Left cardiac atrium (tissue), 4 donors: ENCODE data around the gene RNASEH2C. TPM values are rescaled to one million over a fixed set of nuclear protein-coding genes. Genes with fewer than 3 reads are reported as not detected.
"Not testable (repeated sequence)": the region's sequence is repeated elsewhere in the genome, so short reads cannot be mapped to it uniquely, and the experiment has no call there.

Experiments used
- ATAC-seq, 2 donors: fragments of 200-7000 bp; cut with Tn5 transposase; one replicate each; pipeline ENCODE4 v1.9.1; 2020; ENCODE audit warnings: mild to moderate bottlenecking in 2 of 2, moderate library complexity in 2 of 2
- DNase-seq: peaks from one replicate; pipeline ENCODE4 v3.0.0-alpha.2; 2020
- intact Hi-C, 2 donors: fragments of 100-400 bp; cut with DNase I; formaldehyde crosslinking; loops; one replicate each; pipeline versions ENCODE4 v1.14.1 to v1.15.1; 2022 to 2023
- long read RNA-seq: library from polyadenylated mRNA; unstranded; transcript quantifications from one replicate; pipeline ENCODE4 v2.0.0, GENCODE V29; 2021
- total RNA-seq, 2 donors: library from RNA; stranded (reverse); fragmentation: NEBNext Ultra II Directional; extraction: Animal tissue kit (Norgen Biotek cat#: 25700); gene quantifications; one replicate each; pipeline ENCODE4 v1.2.1, GENCODE V29; 2021
- donor health status: DM: no; HTN: yes; CAD: no.
- donor health status: DM: no; HTN: yes; CAD: no; lungs with severe emphysema.
- donor health status: DM: yes; HTN: yes; CAD: no.
- donor health status: Dilated cardiomyopathy.

RNASEH2C gene
- 10 to 100 TPM; 61.1 to 64.7 TPM for total RNA-seq
- long read RNA-seq, transcript RNASEH2C-201 (4 exons, 2,794 nt), result major isoform, 6 of 11 reads
- long read RNA-seq, partial matches to known transcripts, result 1 of 11 reads
- long read RNA-seq, other reads (novel, unspliced or antisense), result 1 of 11 reads

GRCh38 chr11:65720211-65720934, at the start of gene RNASEH2C:
RNASEH2C (minus strand) TSS chr11:65720798; CDS start chr11:65720758, 40 bp downstream.
- intact Hi-C loops, result no loop called here
- ATAC-seq, result peak; percentile 95 to 97
- peak; percentile 91 for DNase-seq

- intact Hi-C loops, DNase-seq, ATAC-seq: not testable (repeated sequence)
Measured at GRCh38 chr11:65767806-65768205, 47.2 kb upstream of the RNASEH2C start.

GRCh38 chr11:65767406-65767805, 46.8 kb upstream of the RNASEH2C start:
- ATAC-seq, result no peak
- DNase-seq, result no peak
- intact Hi-C loops, result no loop called here

GRCh38 chr11:65766535-65766934, 45.9 kb upstream of the RNASEH2C start:
- intact Hi-C loops, result no loop called here
- DNase-seq (no peak), ATAC-seq (no peak)

- intact Hi-C loops, result no loop called here
- DNase-seq (no peak), ATAC-seq (no peak)
Measured at GRCh38 chr11:65764434-65764833, 43.8 kb upstream of the RNASEH2C start.

- ATAC-seq, DNase-seq, intact Hi-C loops: not testable (repeated sequence)
Measured at GRCh38 chr11:65762816-65763215, 42.2 kb upstream of the RNASEH2C start.

- intact Hi-C loops, ATAC-seq, DNase-seq: not testable (repeated sequence)
Measured at GRCh38 chr11:65762169-65762568, 41.6 kb upstream of the RNASEH2C start.

- ATAC-seq, result no peak
- intact Hi-C loops, result no loop called here
- DNase-seq, result no peak
Measured at GRCh38 chr11:65745049-65745448, 24.5 kb upstream of the RNASEH2C start.

- intact Hi-C loops, result no loop called here
- DNase-seq (no peak), ATAC-seq (no peak)
Measured at GRCh38 chr11:65744699-65745042, 24.1 kb upstream of the RNASEH2C start.

- DNase-seq (no peak), ATAC-seq (peak in 1 of 2 donors; percentile 59)
- intact Hi-C loops, result no loop called here
Measured at GRCh38 chr11:65744026-65744698, 23.6 kb upstream of the RNASEH2C start.

GRCh38 chr11:65743681-65744025, 23.1 kb upstream of the RNASEH2C start:
- ATAC-seq (no peak), DNase-seq (no peak)
- intact Hi-C loops, result no loop called here

- ATAC-seq (no peak), DNase-seq (no peak)
- intact Hi-C loops, result no loop called here
Measured at GRCh38 chr11:65742353-65742752, 21.8 kb upstream of the RNASEH2C start.

- intact Hi-C loops, result no loop called here
- DNase-seq, result no peak
Measured at GRCh38 chr11:65741185-65741584, 20.6 kb upstream of the RNASEH2C start.

GRCh38 chr11:65739022-65739421, 18.4 kb upstream of the RNASEH2C start:
- DNase-seq (no peak), ATAC-seq (no peak)
- intact Hi-C loops, result no loop called here

More at GRCh38 chr11:65741185-65741584, 20.6 kb upstream of the RNASEH2C start:
- no peak for ATAC-seq

GRCh38 chr11:65736810-65737209, 16.2 kb upstream of the RNASEH2C start:
- intact Hi-C loops, result no loop called here
- ATAC-seq, result no peak
- no peak for DNase-seq

- ATAC-seq, DNase-seq, intact Hi-C loops: not testable (repeated sequence)
Measured at GRCh38 chr11:65735111-65735510, 14.5 kb upstream of the RNASEH2C start.

- ATAC-seq (no peak), DNase-seq (no peak)
- intact Hi-C loops, result no loop called here
Measured at GRCh38 chr11:65730461-65730860, 9.9 kb upstream of the RNASEH2C start.

- ATAC-seq, result no peak
- DNase-seq, result no peak
- intact Hi-C loops, result no loop called here
Measured at GRCh38 chr11:65727865-65728264, 7.3 kb upstream of the RNASEH2C start.

GRCh38 chr11:65726660-65727059, 6.1 kb upstream of the RNASEH2C start:
- DNase-seq (no peak), ATAC-seq (no peak)
- intact Hi-C loops, result no loop called here

GRCh38 chr11:65722261-65722660, 1.7 kb upstream of the RNASEH2C start:
- no peak for ATAC-seq
- DNase-seq, result no peak
- intact Hi-C loops, result no loop called here

- peak; percentile 20 to 31 for ATAC-seq
- no peak for DNase-seq
Measured at GRCh38 chr11:65719871-65720210, 757 bp downstream of the RNASEH2C start.

More at GRCh38 chr11:65719871-65720210, 757 bp downstream of the RNASEH2C start:
- intact Hi-C loops, result loop anchor here in 1 of 2 donors (10.0 kb wide), 1 partner anchor 55 kb away; no protein-coding TSS in a partner anchor
